Muscle layer of duodenum (tissue), 2 donors: ENCODE data around the gene RASAL3.

ENCODE experiments used
- H3K27ac ChIP-seq: one replicate; pipeline ENCODE4 v1.7.0; 2013; ENCODE audit warnings: mild to moderate bottlenecking, low read length
- H3K27me3 ChIP-seq: one replicate; pipeline ENCODE4 v1.7.0; 2013; ENCODE audit warnings: low read depth, mild to moderate bottlenecking, control low read depth, low read length
- H3K36me3 ChIP-seq, 2 donors: one replicate each; pipeline ENCODE4 v1.7.0; 2013; ENCODE audit warnings: low read length in 2 of 2, control low read depth in 1 of 2, mild to moderate bottlenecking in 1 of 2; ENCODE audit not compliant: insufficient read depth in 2 of 2, control insufficient read depth in 1 of 2
- H3K4me1 ChIP-seq, 2 donors: one replicate each; pipeline ENCODE4 v1.7.0; 2013; ENCODE audit warnings: low read length in 2 of 2, mild to moderate bottlenecking in 2 of 2, control low read depth in 1 of 2, moderate library complexity in 1 of 2; ENCODE audit not compliant: insufficient read depth in 2 of 2, control insufficient read depth in 1 of 2
- H3K4me3 ChIP-seq, 2 donors: one replicate each; pipeline ENCODE4 v1.7.0; 2013; ENCODE audit warnings: low read length in 2 of 2, low read depth in 1 of 2, mild to moderate bottlenecking in 1 of 2
- H3K9me3 ChIP-seq, 2 donors: one replicate each; pipeline ENCODE4 v1.7.0; 2013; ENCODE audit warnings: low read length in 2 of 2, control low read depth in 1 of 2, mild to moderate bottlenecking in 1 of 2; ENCODE audit not compliant: control insufficient read depth in 1 of 2
- donor health status: healthy.

Gene RASAL3

GRCh38 chr19:15469513-15470297, 5.4 kb upstream of the RASAL3 start:
- H3K4me3 ChIP-seq, result peak overlapping the region in 1 of 2 donors; percentile 52
- H3K27me3 ChIP-seq, result peaks cover 10% of the 10 kb centered on the region
- no peak overlapping the region for H3K27ac ChIP-seq

GRCh38 chr19:15468675-15469512, 4.5 kb upstream of the RASAL3 start:
- H3K4me3 ChIP-seq, result peak overlapping the region in 1 of 2 donors; percentile 52
- peaks cover 0 to 3% of the 10 kb centered on the region in 2 donors for H3K9me3 ChIP-seq
- peaks cover 0 to 7% of the 10 kb centered on the region in 2 donors for H3K4me1 ChIP-seq
- peaks cover 10% of the 10 kb centered on the region for H3K27me3 ChIP-seq
- H3K27ac ChIP-seq, result no peak overlapping the region
- H3K36me3 ChIP-seq, result no peaks in the 10 kb centered on the region

More at GRCh38 chr19:15469513-15470297, 5.4 kb upstream of the RASAL3 start:
- Histone ChIP-seq H3K4me1 (peaks cover 0 to 7% of the 10 kb centered on the region in 2 donors), H3K36me3 (no peaks in the 10 kb centered on the region), H3K9me3 (peaks cover 0 to 3% of the 10 kb centered on the region in 2 donors)

GRCh38 chr19:15467734-15468214, 3.4 kb upstream of the RASAL3 start:
- Histone ChIP-seq H3K9me3 (peaks cover 0 to under 1% of the 10 kb centered on the region in 2 donors), H3K36me3 (no peaks in the 10 kb centered on the region), H3K4me1 (peaks cover 0 to 7% of the 10 kb centered on the region in 2 donors), H3K27ac (no peak overlapping the region), H3K27me3 (peaks cover 10% of the 10 kb centered on the region), H3K4me3 (no peak overlapping the region)

- H3K4me1 ChIP-seq, result peaks cover 0 to 7% of the 10 kb centered on the region in 2 donors
- H3K4me3 ChIP-seq, result no peak overlapping the region
- peaks cover 10% of the 10 kb centered on the region for H3K27me3 ChIP-seq
- no peaks in the 10 kb centered on the region for H3K36me3 ChIP-seq
- no peak overlapping the region for H3K27ac ChIP-seq
- no peaks in the 10 kb centered on the region for H3K9me3 ChIP-seq
These were observed 2.7 kb upstream of the RASAL3 start for GRCh38 chr19:15466851-15467733.

GRCh38 chr19:15463861-15464371, 428 bp downstream of the RASAL3 start:
- Histone ChIP-seq H3K27ac (no peak overlapping the region), H3K4me1 (no peaks in the 10 kb centered on the region), H3K4me3 (peak overlapping the region; percentile 7 to 47), H3K9me3 (no peaks in the 10 kb centered on the region), H3K27me3 (peaks cover 6% of the 10 kb centered on the region), H3K36me3 (no peaks in the 10 kb centered on the region)

GRCh38 chr19:15461694-15462093, 2.6 kb downstream of the RASAL3 start:
- H3K36me3 ChIP-seq, result no peaks in the 10 kb centered on the region
- peaks cover under 1% of the 10 kb centered on the region for H3K27me3 ChIP-seq
- no peak overlapping the region for H3K27ac ChIP-seq
- no peaks in the 10 kb centered on the region for H3K9me3 ChIP-seq
- no peak overlapping the region for H3K4me3 ChIP-seq
- H3K4me1 ChIP-seq, result peaks cover 0 to 14% of the 10 kb centered on the region in 2 donors

- H3K4me1 ChIP-seq, result peaks cover 0 to 22% of the 10 kb centered on the region in 2 donors
- H3K9me3 ChIP-seq, result no peaks in the 10 kb centered on the region
- H3K4me3 ChIP-seq, result no peak overlapping the region
- H3K27ac ChIP-seq, result no peak overlapping the region
- no peaks in the 10 kb centered on the region for H3K36me3 ChIP-seq
- H3K27me3 ChIP-seq, result peaks cover 11% of the 10 kb centered on the region
These were observed 6.5 kb downstream of the RASAL3 start for GRCh38 chr19:15457701-15458484.

GRCh38 chr19:15456871-15457700, 7.3 kb downstream of the RASAL3 start:
- H3K9me3 ChIP-seq, result no peaks in the 10 kb centered on the region
- no peak overlapping the region for H3K4me3 ChIP-seq
- no peaks in the 10 kb centered on the region for H3K36me3 ChIP-seq
- H3K27me3 ChIP-seq, result peaks cover 11% of the 10 kb centered on the region
- H3K4me1 ChIP-seq, result peaks cover 0 to 26% of the 10 kb centered on the region in 2 donors
- no peak overlapping the region for H3K27ac ChIP-seq

- H3K4me3 ChIP-seq, result no peak overlapping the region
- peaks cover 0 to 26% of the 10 kb centered on the region in 2 donors for H3K4me1 ChIP-seq
- H3K27me3 ChIP-seq, result peaks cover 11% of the 10 kb centered on the region
- H3K9me3 ChIP-seq, result no peaks in the 10 kb centered on the region
- no peak overlapping the region for H3K27ac ChIP-seq
- H3K36me3 ChIP-seq, result no peaks in the 10 kb centered on the region
These were observed 7.9 kb downstream of the RASAL3 start for GRCh38 chr19:15456441-15456840.
